HG02870 (cell line): ENCODE measurements around the gene TENM4.

ENCODE experiments used
- ATAC-seq: cut with Tn5 transposase; IDR thresholded peaks from one replicate; pipeline ENCODE4 v1.9.1; 2021; ENCODE audit warnings: mild to moderate bottlenecking, moderate library complexity; ENCODE audit not compliant: unreplicated experiment

Gene TENM4

GRCh38 chr11:78657968-78658839 is 782.6 kb downstream of the TENM4 start:
- no peak for ATAC-seq

- no peak for ATAC-seq
These were observed 783.4 kb downstream of the TENM4 start for GRCh38 chr11:78657441-78657840.

GRCh38 chr11:78656984-78657383 is 783.8 kb downstream of the TENM4 start:
- ATAC-seq, result no peak

GRCh38 chr11:78656327-78656726 is 784.5 kb downstream of the TENM4 start:
- no peak for ATAC-seq

GRCh38 chr11:78655561-78655960 is 785.3 kb downstream of the TENM4 start:
- no peak for ATAC-seq

GRCh38 chr11:78654866-78655265 is 786.0 kb downstream of the TENM4 start:
- no peak for ATAC-seq

GRCh38 chr11:78654071-78654470 is 786.8 kb downstream of the TENM4 start:
- no peak for ATAC-seq

- ATAC-seq, result no peak
These were observed 787.4 kb downstream of the TENM4 start for GRCh38 chr11:78653294-78653909.

- ATAC-seq, result no peak
These were observed 788.0 kb downstream of the TENM4 start for GRCh38 chr11:78652843-78653239.

- ATAC-seq, result no peak
These were observed 788.6 kb downstream of the TENM4 start for GRCh38 chr11:78651923-78652842.

GRCh38 chr11:78651136-78651775 is 789.6 kb downstream of the TENM4 start:
- ATAC-seq, result no peak

GRCh38 chr11:78649361-78650215 is 791.2 kb downstream of the TENM4 start:
- no peak for ATAC-seq

- ATAC-seq, result no peak
These were observed 792.6 kb downstream of the TENM4 start for GRCh38 chr11:78647986-78648875.

GRCh38 chr11:78647266-78647915 is 793.4 kb downstream of the TENM4 start:
- no peak for ATAC-seq

GRCh38 chr11:78646564-78647185 is 794.2 kb downstream of the TENM4 start:
- ATAC-seq, result no peak

GRCh38 chr11:78645226-78646202 is 795.3 kb downstream of the TENM4 start:
- ATAC-seq, result peak; percentile 71

GRCh38 chr11:78643676-78644056 is 797.2 kb downstream of the TENM4 start:
- no peak for ATAC-seq
